Activated CD8-positive, alpha-beta T cell treated with anti-CD3 and anti-CD28 coated beads for 36 hours (primary cell): ENCODE results near the gene PTPRK. TPM values are rescaled to one million over a fixed set of nuclear protein-coding genes. Genes with fewer than 3 reads are reported as not detected.

Source experiments
- ATAC-seq: fragments of 200-7000 bp; cut with Tn5 transposase; one replicate; pipeline ENCODE4 v1.10.0; 2021; ENCODE audit warnings: mild to moderate bottlenecking, moderate library complexity
- CTCF ChIA-PET: fragments of 350-600 bp; sonication (Branson Sonifier 250); formaldehyde crosslinking; loops from one replicate; lab custom pipeline; 2021; ENCODE audit warnings: antibody characterized with exemption; lab: Charles Lee
- POLR2A ChIA-PET: fragments of 350-600 bp; sonication (Branson Sonifier 250); formaldehyde crosslinking; loops from one replicate; lab custom pipeline; 2021; ENCODE audit warnings: antibody characterized with exemption; lab: Charles Lee
- DNase-seq: peaks from one replicate; pipeline ENCODE4 v3.0.0-alpha.2; 2020
- H3K27ac Mint-ChIP-seq: one replicate; pipeline ENCODE4 v1.8.0; 2021; ENCODE audit warnings: mild to moderate bottlenecking, mixed read lengths
- H3K27me3 Mint-ChIP-seq: one replicate; pipeline ENCODE4 v1.8.0; 2021; ENCODE audit warnings: mixed read lengths
- H3K36me3 Mint-ChIP-seq: one replicate; pipeline ENCODE4 v1.8.0; 2021; ENCODE audit warnings: low read depth, mixed read lengths
- H3K4me1 Mint-ChIP-seq: one replicate; pipeline ENCODE4 v1.8.0; 2021; ENCODE audit warnings: low read depth, mixed read lengths
- H3K4me3 Mint-ChIP-seq: one replicate; pipeline ENCODE4 v1.8.0; 2021; ENCODE audit warnings: mild to moderate bottlenecking, moderate library complexity, mixed read lengths
- H3K9me3 Mint-ChIP-seq: one replicate; pipeline ENCODE4 v1.8.0; 2021; ENCODE audit warnings: mixed read lengths
- CTCF ChIP-seq: fragments of 200-600 bp; IDR thresholded peaks from one replicate; pipeline ENCODE4 v1.8.0; 2022; ENCODE audit warnings: antibody characterized with exemption, mild to moderate bottlenecking
- intact Hi-C: fragments of 100-400 bp; cut with micrococcal nuclease; formaldehyde crosslinking; loops from one replicate; pipeline ENCODE4 v1.10.0; 2022
- total RNA-seq, 2 experiments: library from RNA; stranded (reverse); gene quantifications; one replicate each; pipeline ENCODE4 v1.2.3, GENCODE V29; 2021

Gene PTPRK
- total RNA-seq, 2 experiments from 2014 or later: 7.7 to 8.9 TPM

DNA sequence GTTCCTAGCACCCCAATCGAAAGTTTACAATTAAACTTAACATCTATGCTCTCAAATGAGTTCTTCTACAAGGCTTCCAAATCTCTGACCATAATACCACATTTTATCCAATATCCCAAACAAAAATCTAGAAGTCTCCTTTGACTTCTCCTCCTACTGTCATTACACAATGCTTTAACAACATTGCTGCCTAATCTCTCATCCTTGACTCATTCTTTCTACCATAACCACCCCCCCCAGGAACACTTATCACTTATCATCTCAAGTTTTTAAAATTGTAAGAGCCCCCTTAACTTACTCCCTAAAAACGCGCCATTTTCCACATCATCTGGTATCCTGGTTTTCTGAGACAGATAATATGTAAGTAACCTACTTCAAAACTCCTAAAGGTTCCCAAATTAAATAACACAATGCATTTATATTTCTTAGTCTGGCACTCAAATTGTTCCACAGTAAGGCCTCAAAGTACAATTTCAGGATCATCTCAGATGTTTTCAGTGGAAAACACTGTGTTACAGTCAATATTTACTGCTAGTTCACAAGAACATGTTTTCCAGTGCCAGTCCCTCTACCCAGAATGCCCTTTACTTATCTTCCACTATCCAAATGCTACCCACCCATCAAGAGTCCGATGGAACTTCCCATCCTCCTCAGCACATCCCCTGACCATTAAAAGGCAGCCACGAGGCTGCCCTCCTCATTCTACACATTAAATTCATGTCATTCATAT lies 311.4 kb downstream of the PTPRK start:
- Mint-ChIP-seq H3K27me3 (no peaks in the 10 kb centered on the region), H3K4me3 (no peak overlapping the region), H3K27ac (no peak overlapping the region), H3K36me3 (no peaks in the 10 kb centered on the region), H3K9me3 (no peaks in the 10 kb centered on the region), H3K4me1 (peaks cover 3% of the 10 kb centered on the region)
- DNase-seq (no peak), ATAC-seq (no peak)
- TF ChIP-seq CTCF: no peak
- ChIA-PET CTCF (no interaction called here), POLR2A (no interaction called here)
- intact Hi-C loops: no loop called here

- H3K4me3 Mint-ChIP-seq: no peak overlapping the region
- no peak overlapping the region for H3K27ac Mint-ChIP-seq
- POLR2A ChIA-PET: no interaction called here
- no peak for TF ChIP-seq CTCF
- intact Hi-C loops: no loop called here
- no peak for ATAC-seq
- no peak for DNase-seq
- no peaks in the 10 kb centered on the region for H3K36me3 Mint-ChIP-seq
- CTCF ChIA-PET: no interaction called here
- H3K9me3 Mint-ChIP-seq: no peaks in the 10 kb centered on the region
- H3K27me3 Mint-ChIP-seq: no peaks in the 10 kb centered on the region
- H3K4me1 Mint-ChIP-seq: no peaks in the 10 kb centered on the region
Observed at GRCh38 chr6:128208078-128208477, 312.3 kb downstream of the PTPRK start.

GRCh38 chr6:128206610-128207426 lies 313.6 kb downstream of the PTPRK start:
- ChIA-PET POLR2A (no interaction called here), CTCF (no interaction called here)
- DNase-seq (no peak), ATAC-seq (no peak)
- Mint-ChIP-seq H3K4me1 (no peaks in the 10 kb centered on the region), H3K9me3 (peaks cover 2% of the 10 kb centered on the region), H3K4me3 (no peak overlapping the region), H3K27ac (no peak overlapping the region), H3K36me3 (no peaks in the 10 kb centered on the region), H3K27me3 (peaks cover 2% of the 10 kb centered on the region)
- intact Hi-C loops: no loop called here
- no peak for TF ChIP-seq CTCF

DNA sequence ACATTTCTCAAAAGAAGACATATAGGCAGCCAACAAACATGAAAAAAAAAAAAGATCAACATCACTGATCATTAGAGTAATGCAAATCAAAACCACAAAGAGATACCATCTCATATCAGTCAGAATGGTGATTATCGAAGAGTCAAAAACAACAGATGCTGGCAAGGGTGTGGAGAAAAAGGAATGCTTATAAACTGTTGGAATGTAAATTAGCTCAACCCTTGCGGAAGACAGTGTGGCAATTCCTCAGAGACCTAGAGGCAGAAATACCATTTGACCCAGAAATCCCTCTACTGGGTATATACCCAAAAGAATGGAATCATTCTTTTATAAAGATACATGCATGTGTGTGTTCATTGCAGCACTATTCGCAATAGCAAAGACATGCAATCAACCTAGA lies 315.8 kb downstream of the PTPRK start:
- TF ChIP-seq CTCF: no peak
- DNase-seq (no peak), ATAC-seq (no peak)
- Mint-ChIP-seq H3K27me3 (peaks cover 2% of the 10 kb centered on the region), H3K4me3 (no peak overlapping the region), H3K36me3 (no peaks in the 10 kb centered on the region), H3K4me1 (no peaks in the 10 kb centered on the region), H3K9me3 (peaks cover 2% of the 10 kb centered on the region), H3K27ac (no peak overlapping the region)
- POLR2A ChIA-PET: no interaction called here
- intact Hi-C loops: no loop called here
- CTCF ChIA-PET: no interaction called here

DNA sequence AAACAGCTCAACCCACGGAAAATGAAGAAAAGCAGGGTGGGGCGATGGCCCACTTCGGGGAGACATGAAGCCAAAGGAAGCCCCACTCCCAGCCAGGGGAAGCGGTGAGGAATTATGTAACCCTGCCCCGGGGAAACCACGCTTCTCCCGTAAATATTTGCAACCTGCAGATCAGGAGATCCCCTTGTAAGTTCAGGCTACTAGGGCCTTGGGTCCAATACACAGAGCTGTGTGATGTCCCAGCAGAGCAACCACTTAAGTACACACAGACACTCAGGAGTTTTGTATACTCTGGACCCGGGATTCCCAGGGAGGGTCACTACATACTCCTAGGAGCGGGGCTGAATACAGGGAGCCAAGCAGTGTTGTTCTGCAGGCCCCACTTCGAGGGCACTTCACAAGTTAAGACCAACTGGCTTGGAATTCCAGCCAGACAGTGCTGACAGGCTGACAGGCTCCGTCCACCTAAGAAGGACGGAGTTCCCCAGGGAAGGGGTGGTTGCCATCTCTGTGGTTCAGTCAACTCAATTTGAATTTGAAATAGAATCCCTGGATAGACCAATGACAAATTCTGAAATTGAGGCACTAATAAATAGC lies 318.1 kb downstream of the PTPRK start:
- H3K27ac Mint-ChIP-seq: no peak overlapping the region
- no peaks in the 10 kb centered on the region for H3K36me3 Mint-ChIP-seq
- TF ChIP-seq CTCF: no peak
- ATAC-seq: no peak
- H3K4me1 Mint-ChIP-seq: no peaks in the 10 kb centered on the region
- intact Hi-C loops: no loop called here
- H3K9me3 Mint-ChIP-seq: peaks cover 2% of the 10 kb centered on the region
- ChIA-PET POLR2A (no interaction called here), CTCF (no interaction called here)
- H3K4me3 Mint-ChIP-seq: no peak overlapping the region
- peaks cover 2% of the 10 kb centered on the region for H3K27me3 Mint-ChIP-seq
- no peak for DNase-seq
